ENCODE measurements around the gene SMS.
"Not testable (repeated sequence)": the region's sequence is repeated elsewhere in the genome, so short reads cannot be mapped to it uniquely, and the experiment has no call there.

Gene SMS

DNA sequence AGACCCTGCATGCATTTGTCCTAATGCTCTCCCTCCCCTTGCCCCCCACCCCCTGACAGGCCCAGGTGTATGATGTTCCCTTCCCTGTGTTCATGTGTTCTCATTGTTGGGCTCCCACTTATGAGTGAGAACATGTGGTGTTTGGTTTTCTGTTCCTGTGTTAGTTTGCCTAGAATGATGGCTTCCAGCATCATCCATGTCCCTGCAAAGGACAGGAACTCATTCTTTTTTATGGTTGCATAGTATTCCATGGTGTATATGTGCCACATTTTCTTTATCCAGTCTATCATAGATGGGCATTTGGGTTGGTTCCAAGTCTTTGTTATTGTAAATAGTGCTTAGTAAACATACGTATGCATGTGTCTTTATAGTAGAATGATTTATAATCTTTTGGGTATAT, 10.0 kb downstream of the SMS start:
- not testable (repeated sequence) for DNase-seq (ENCODE audit: low read depth)

DNA sequence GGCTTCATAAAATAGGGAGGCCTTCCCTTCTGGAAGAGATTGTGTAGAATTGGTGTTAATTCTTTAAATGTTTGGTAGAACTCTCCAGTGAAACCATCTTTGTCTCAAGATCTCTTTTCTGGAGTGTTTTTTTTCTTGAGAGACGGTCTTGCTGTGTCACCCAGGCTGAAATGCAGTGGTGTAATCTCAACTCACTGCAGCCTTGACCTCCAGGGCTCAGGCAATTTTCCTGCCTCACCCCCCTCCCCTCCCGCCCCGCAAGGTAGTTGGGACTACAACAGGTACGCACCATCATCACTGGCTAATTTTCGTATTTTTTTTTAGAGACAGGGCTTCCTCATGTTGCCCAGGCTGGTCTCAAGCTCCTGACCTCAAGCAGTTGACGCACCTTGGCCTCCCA, 12.1 kb downstream of the SMS start:
- DNase-seq (ENCODE audit: low read depth): no peak

DNA sequence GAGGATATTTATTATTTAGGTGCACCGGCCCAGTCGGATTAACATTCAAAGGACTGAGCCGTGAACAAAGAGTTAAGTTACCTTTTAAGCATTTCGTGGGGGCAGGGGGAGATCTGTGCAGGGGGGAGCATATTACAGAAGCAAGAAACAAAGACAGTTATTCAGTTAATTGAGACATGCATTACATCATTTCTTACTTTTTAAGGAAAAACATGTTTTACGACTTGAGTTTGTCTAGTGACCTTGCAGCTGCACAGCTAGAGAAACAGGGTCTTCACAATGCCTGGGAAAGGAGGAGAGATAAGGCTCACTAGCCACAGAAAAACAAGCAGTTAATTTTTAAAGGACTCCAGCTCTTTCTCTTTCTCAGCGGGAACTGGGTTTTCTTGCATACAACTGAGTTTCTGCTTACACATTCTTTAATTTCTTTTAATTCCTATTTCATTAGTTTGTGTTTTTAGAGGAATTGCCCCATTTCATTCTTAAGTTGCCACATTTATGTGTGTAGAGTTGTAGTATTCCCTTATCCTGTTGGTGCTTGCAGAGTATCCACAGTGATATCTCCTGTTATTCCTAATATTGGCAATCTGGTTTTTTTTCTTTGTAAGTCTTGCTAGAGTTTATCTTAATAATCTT, 12.8 kb downstream of the SMS start:
- not testable (repeated sequence) for DNase-seq (ENCODE audit: low read depth)

- DNase-seq (ENCODE audit: low read depth): no peak
Measured at GRCh38 chrX:21955403-21956189, 15.1 kb downstream of the SMS start.

DNA sequence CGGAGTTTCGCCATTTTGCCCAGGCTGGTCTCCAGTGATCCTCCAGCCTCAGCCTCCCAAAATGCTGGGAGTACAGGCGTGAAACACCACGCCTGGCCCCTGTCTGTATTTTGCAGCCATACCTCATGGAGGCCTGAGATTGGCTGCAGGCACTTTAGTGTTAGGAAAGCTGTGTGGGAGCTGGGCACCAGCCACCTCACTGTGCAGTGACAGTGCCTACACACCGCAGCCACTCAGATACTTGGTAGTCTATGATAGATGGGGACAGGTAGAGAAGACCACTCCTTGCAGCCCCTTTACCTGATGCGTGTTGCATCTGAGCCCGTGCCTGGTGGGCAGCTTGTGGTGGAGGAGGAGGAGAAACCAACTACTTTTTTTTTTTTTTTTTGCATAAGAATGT, 16.3 kb downstream of the SMS start:
- no peak for DNase-seq (ENCODE audit: low read depth)

GRCh38 chrX:21958187-21958586, 17.7 kb downstream of the SMS start:
- DNase-seq (ENCODE audit: low read depth): no peak

GRCh38 chrX:21958916-21959315, 18.4 kb downstream of the SMS start:
- no peak for DNase-seq (ENCODE audit: low read depth)

GRCh38 chrX:21959362-21960051, 19.0 kb downstream of the SMS start:
- no peak for DNase-seq (ENCODE audit: low read depth)

GRCh38 chrX:21960569-21961541, 20.3 kb downstream of the SMS start:
- no peak for DNase-seq (ENCODE audit: low read depth)

GRCh38 chrX:21962361-21962760, 21.9 kb downstream of the SMS start:
- DNase-seq (ENCODE audit: low read depth): no peak

DNA sequence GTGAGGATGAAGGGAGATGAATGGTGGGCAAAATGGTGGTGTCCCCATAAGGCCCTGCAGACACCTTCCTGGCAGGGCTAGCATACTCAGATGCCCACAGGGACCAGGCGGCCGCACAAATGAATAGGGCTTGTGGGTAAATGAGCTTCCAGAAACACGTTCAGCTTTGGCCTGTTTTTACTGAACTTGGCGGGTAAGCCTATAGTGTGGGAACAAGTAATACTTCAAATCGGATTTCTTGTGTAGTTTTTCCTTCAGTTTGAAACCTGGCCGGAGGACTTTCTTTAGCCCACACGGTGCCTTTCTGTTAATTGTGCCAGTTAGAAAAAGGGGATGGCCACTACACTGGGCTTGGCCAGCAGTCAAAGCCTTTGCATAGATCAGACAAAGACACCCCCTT, 22.8 kb downstream of the SMS start:
- DNase-seq (ENCODE audit: low read depth): no peak

- DNase-seq (ENCODE audit: low read depth): no peak
Measured at GRCh38 chrX:21963731-21964405, 23.4 kb downstream of the SMS start.

DNA sequence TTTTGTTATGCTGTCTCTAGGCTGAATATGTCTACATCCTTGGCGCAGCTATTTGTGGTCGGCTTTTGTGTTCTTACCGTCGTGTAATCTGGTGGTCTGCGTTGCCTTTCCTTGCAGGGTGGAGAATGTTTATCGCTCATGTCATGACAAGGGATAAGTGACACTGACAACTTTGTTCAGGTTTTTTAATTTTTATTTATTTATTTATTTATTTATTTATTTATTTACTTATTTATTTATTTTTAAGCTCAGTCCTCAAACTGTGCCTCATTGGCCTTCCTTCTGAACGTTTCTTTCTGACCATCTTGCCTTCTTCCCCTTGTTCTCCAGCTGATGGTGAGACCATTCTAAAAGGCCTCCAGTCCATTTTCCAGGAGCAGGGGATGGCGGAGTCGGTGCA, 26.4 kb downstream of the SMS start:
- no peak for DNase-seq (ENCODE audit: low read depth)

- no peak for DNase-seq (ENCODE audit: low read depth)
Measured at GRCh38 chrX:21968333-21968732, 27.8 kb downstream of the SMS start.

DNA sequence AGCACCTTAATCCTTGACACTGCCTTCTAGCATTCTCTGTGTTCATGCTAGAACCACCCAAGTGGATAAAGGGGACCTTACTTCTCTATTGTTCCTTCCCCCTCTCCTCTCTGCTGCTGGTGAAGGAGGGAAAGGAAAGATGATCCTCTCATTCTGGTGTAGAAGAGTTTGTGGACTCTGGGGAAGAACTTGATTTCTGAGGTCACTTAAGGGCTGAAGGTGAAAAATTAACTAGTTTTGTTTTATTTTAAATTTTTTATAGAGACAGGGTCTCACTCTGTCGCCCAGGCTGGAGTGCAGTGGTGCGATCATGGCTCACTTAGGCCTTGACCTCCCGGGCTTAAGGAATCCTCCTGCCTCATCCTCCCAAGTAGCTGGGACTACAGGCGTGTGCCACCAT, 29.8 kb downstream of the SMS start:
- no peak for DNase-seq (ENCODE audit: low read depth)

DNA sequence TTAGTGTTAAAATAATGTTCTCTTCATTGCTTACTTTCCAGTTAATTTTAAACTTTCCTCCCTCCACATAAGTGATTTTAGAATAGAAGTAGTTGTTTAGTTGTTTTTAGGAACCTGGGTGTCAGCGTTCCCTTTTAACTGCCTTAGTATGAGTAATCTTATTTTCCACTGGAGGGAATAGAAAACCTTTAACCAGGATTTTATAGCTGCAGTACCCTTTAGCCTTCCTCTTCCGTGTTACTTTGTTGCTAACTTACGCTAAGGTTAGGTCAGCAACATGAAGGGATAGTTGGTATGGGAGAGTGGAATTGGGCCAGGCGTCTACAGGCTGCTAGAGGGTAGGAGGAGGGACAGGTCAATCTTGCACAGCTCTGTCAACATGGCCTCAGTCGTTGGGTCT, 31.5 kb downstream of the SMS start:
- DNase-seq (ENCODE audit: low read depth): no peak

GRCh38 chrX:21972721-21973120, 32.2 kb downstream of the SMS start:
- DNase-seq (ENCODE audit: low read depth): no peak

DNA sequence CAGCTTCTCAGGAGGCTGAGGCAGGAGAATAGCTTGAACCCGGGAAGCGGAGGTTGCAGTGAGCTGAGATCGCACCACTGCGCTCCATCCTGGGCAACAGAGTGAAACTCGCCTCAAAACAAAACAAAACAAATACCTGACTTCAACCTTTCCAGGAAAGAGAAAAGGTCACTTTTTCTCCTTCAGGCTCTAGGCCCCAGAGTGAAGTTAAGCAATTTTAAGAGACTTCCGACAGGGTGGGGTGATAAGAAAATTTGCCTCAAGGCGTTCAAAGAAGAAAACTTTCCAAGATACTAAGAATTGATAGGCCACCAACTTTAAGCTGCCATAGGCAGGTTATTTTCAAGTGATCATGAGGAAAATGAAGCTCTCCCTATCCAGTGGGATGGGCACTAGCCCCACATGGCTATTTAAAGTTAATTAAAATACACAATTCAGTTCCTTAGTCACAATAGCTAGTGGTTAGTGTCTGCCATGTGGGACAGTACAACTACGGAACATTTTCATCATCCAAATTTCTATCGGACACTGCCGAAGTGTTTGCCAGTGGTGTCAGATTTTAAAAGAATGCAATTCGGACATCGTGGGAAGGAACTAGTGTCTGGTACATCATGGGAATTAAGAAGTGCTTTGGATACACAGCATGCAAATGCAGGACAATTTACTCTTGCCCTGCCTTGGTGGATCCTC, 33.0 kb downstream of the SMS start:
- DNase-seq (ENCODE audit: low read depth): no peak

- DNase-seq (ENCODE audit: low read depth): no peak
Measured at GRCh38 chrX:21974011-21974385, 33.5 kb downstream of the SMS start.

- DNase-seq (ENCODE audit: low read depth): no peak
Measured at GRCh38 chrX:21975242-21975641, 34.7 kb downstream of the SMS start.

- no peak for DNase-seq (ENCODE audit: low read depth)
Measured at GRCh38 chrX:21975812-21976211, 35.3 kb downstream of the SMS start.
